GM21447 (cell line): ENCODE data around the gene TTC38.

Experiments
- ATAC-seq: cut with Tn5 transposase; IDR thresholded peaks from one replicate; pipeline ENCODE4 v1.9.1; 2021; ENCODE audit not compliant: unreplicated experiment

The TTC38 gene

GRCh38 chr22:46267431-46268279 is at the start of gene TTC38:
TTC38 (plus strand) TSS chr22:46268008; CDS start chr22:46268040, 32 bp downstream.
- ATAC-seq = peak; percentile 77

GRCh38 chr22:46219636-46220035 is 48.2 kb upstream of the TTC38 start:
- ATAC-seq = no peak

GRCh38 chr22:46220921-46221320 is 46.9 kb upstream of the TTC38 start:
- no peak for ATAC-seq

- no peak for ATAC-seq
Measured at GRCh38 chr22:46224044-46224897, 43.5 kb upstream of the TTC38 start.

DNA sequence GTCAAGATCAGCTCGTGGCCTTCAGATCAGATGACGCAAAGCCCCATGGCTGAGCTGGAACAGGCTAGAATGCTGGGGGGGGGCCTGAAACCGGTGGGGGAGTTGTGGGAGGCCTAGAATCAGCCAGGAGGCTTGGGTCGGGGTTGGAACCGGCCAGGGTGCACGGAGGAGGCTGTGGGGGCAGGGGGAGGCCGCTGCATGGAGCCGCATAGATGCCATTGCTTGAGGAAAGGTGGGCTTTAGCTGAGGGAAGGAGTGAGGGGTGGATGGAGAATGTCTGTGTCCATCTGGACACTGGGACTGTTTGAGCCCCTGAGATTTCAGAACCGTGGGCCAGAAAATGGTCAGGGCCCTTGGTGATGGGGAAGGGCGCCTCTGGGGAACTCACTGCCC is 42.9 kb upstream of the TTC38 start:
- ATAC-seq = no peak

DNA sequence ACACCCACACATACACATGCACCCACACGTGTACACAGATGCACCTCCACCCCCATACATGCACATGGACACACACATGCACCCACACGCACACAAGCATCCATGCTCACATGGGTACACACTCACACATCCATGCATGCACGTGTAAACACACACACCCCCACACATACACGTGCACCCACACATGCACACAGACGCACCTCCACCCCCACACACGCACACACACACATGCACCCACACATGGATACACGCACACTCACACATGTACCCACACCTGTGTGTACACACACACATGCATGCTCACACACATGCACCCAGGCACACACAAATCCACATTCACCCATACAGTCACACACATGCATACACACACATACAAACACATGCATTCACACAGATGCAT is 42.2 kb upstream of the TTC38 start:
- no peak for ATAC-seq

- no peak for ATAC-seq
Measured at GRCh38 chr22:46226577-46226976, 41.2 kb upstream of the TTC38 start.

GRCh38 chr22:46229701-46230100 is 38.1 kb upstream of the TTC38 start:
- ATAC-seq = no peak

- ATAC-seq = no peak
Measured at GRCh38 chr22:46230262-46230901, 37.4 kb upstream of the TTC38 start.

DNA sequence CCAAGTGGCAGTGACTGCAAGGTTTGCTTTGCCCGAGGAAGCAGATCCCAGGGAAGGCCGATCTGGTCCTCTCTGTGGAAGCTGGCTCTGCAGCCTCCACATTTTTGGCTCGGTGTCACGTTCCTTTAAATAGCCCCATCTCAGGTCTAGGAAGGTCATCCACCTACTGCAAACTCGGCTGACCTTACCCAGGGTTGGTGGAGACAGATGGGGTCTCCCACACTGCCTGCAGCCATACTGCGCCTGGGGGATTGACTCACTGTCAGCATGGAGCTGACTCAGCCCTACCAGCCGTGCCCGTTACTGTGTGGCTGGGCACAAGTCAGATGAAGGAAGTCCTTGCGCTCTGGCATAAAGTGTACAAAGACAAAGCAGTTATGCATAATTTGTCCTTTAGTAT is 34.6 kb upstream of the TTC38 start:
- ATAC-seq = no peak

DNA sequence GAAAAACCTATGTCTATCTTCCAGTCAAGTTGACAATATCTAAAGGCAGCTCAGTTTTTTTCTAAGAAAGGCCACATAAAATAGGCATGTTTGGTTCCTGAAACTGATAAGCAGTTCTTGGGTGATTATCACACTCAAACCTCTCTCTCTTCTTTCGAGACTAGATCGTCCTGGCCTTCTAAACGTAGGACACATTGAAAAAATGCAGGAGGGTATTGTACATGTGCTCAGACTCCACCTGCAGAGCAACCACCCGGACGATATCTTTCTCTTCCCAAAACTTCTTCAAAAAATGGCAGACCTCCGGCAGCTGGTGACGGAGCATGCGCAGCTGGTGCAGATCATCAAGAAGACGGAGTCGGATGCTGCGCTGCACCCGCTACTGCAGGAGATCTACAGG is 32.8 kb upstream of the TTC38 start:
- no peak for ATAC-seq

- ATAC-seq = no peak
Measured at GRCh38 chr22:46237453-46238124, 30.2 kb upstream of the TTC38 start.

GRCh38 chr22:46238541-46238940 is 29.3 kb upstream of the TTC38 start:
- no peak for ATAC-seq

- ATAC-seq = no peak
Measured at GRCh38 chr22:46239261-46240048, 28.4 kb upstream of the TTC38 start.

GRCh38 chr22:46240073-46240472 is 27.7 kb upstream of the TTC38 start:
- no peak for ATAC-seq

- no peak for ATAC-seq
Measured at GRCh38 chr22:46240506-46240905, 27.3 kb upstream of the TTC38 start.

DNA sequence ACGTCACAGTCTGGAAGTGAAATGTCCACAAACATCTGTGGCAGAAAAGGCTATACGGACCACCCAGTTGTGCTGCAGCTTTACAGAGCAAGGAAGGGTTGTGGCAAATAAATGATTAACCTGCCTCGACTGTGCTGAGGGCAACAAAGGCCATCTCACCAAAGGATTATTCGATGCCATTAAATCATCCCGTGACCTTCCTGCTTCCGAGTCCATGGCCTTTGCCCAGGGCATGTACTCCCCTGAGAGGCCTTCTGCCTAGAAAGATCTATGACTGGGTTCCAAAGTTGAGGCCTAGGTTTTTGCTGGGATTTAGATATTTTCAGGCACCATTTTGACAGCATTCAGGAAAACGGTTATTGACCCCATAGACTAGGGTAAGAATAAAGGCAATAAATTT is 26.9 kb upstream of the TTC38 start:
- no peak for ATAC-seq

DNA sequence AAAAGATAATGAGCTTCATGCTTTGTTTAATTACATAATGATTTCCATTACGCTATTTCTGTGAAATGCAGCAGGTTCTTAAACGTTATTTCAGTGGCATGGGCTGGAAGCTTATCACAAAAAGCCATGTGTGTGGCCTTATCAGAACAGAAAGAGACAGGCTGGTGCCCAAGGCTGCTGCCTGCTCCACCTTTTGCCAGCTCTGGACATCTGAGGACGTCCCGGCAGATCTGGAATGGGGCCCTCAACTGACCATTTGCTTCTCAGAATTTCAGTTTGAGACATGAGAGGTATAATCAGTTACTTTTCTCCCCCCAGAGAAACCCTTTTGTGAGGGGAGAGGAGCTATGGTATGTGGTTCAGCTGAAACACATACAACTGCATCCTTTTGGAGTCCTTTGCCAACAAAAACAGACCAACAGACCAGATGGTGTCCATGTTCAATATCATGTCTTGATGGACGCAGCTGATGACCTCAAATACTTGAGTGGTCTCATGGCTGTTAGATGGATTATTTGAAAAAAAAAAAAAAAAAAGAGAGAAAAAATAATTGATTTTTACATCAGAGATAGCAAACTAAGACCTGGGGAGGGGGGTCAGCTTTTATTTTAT is 26.3 kb upstream of the TTC38 start:
- no peak for ATAC-seq

DNA sequence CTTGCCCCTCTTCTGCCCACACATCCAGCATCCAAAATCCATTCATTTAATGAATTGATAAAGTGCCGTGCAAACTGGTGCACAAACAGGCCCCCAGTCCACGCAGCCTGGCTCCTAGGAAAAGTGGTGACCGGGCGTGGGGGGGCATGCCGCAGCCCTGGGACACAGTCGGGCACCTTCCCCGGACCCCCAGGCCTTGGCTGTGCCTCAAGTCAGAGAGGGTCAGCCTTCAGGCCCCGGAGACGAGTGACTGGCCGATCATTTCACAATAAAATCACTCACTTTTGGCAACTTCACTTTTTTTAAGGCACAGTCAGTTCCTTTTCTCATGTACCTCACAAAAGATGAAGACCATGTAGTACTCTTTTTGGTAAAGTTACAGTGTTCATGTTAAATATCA is 25.7 kb upstream of the TTC38 start:
- ATAC-seq = no peak

GRCh38 chr22:46244771-46245170 is 23.0 kb upstream of the TTC38 start:
- no peak for ATAC-seq
